T1000 (cell line): ENCODE measurements around the gene ZP1.
A peak's percentile ranks its signal among the peaks of the same experiment; 100 is the strongest.

ENCODE experiments used
- DNase-seq: peaks from one replicate; lab custom pipeline; 2025; ENCODE audit warnings: mixed read lengths; lab: John Stamatoyannopoulos, UW

Gene ZP1

DNA sequence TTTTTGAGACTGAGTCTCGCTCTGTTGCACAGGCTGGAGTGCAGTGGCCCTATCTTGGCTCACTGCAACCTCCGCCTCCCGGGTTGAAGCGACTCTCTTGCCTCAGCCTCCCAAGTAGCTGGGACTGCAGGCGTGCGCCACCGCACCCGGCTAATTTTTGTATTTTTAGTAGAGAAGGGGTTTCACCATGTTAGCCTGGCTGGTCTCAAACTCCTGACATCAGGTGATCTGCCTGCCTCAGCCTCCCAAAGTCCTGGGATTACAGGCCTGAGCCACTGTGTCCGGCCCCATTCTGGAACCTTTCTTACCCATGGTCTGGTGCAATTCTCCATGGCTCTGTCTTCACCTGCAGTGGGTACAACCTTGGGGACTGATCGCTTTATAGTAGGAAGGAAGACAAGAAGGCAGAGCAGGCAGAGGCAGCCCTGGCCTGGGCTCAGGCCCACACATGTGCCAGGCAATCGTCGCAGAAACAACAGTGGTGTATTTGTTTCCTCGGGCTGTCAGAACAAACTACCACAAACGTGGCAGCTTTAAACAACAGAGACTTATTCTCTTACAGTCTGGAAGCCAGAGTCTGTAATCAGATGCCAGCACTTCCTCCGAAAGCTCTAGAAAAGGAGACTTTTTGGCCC is 7.6 kb upstream of the ZP1 start:
- DNase-seq, result no peak

DNA sequence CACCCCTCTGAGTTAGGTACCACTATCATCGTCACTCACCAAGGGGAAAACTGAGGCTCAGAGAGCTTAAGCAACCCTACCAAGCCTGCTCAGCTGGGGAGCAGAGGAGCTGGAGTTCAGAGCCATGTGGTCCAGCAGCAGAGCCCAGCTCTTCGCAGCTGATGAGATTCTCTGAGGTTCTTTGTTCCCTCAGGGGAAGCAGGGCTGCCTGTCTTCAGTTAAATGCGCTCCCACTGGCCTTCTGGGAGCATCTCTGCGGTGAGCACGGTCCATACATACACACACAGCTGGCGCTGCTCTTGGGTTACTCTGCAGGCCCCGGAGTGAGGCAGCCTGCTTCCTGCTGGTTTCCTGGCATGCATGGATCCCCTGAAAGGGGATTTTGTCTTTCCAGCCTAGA is 6.4 kb upstream of the ZP1 start:
- no peak for DNase-seq

DNA sequence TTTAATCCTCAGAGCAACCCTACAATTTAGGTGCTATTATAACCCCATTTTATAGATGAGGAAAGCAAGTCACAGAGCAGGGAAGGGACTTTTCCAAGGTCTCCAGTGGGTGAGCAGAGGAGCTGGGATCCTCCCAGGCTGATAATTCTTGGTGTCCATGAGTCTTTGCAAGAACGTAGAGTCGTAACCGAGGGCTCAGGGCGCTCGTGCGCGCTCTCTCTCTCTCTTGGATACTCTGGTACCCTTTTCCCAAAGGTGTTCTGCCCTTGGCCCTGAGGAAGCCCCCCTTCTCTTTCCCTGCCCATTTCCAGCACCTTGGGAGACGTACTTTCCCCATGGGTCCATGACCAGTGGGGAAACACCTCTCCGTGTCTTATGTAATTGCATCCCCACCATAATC is 5.2 kb upstream of the ZP1 start:
- no peak for DNase-seq

DNA sequence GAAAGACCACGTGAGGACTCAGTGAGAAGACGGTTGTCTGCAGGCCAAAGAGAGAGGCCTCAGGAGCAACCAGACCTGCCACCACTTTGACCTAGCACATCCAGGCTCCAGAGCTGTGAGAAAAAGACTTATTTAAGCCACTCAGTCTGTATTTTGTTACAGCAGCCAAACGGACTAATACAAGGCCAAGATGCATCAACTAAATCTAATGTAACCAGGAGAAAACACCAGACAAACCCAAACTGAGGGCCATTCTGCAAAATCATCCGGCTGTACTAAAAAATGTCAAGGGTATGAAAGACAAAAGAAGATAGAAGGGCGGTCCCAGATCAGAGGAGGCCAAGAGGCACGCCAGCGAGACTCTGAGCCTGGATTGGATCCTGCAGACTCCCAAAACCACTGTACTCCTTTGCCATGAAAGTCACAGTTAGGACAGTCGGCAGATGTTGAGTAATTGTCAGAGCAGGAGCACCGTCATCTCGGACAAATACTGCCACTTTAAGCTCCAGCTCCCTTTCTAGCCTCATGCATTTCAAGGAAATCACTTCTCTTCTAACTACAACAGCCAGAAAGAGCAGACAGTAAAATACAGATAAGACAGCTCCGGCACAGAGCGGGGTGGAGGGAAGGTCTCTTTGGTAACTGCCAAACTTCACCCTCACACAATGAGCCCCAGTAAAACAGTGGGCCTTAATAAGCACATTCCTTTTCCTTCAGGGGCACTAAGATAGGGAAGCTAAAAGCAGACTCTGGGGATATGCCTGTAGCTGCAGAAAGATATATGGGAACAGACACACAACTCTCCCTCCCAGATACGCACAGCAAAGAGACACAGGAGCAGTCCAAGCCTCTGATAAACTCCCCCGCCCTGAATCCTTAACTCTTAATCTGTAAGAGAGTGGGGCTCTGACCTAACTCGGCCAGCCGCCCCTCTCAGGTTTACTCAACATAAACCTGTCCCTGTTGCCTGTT is 3.5 kb upstream of the ZP1 start:
- DNase-seq, result no peak

DNA sequence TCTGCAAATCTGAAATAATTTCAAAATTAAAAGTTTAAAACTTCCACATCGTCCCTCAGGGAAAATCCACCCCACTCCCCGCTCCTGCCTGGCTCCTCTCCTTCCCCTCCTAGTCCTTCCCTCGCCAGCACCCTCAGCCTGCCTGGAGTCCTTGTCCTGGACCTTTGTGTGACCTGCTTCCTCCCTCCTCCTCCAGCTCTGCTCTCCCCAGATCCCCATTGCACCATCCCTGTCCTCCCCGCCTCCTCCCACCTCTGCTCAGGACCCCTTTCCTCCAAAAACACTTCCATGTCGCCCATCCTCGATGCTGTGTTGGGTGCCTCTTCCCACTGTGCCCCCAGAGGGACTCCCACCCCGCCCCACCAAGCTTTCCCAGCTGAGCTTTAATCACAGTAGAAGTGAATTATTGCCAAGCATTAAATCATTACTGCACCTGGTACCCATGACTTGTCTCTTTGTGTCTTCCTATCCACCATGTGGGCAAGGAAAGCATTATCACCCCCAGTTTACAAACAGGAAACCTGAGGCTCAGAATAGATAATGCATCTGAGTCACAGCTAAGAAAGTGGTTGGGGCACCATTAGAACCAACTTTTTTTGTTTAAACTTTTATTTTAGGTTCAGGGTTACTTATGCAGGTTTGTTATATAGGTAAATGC is 2.4 kb upstream of the ZP1 start:
- DNase-seq, result no peak

DNA sequence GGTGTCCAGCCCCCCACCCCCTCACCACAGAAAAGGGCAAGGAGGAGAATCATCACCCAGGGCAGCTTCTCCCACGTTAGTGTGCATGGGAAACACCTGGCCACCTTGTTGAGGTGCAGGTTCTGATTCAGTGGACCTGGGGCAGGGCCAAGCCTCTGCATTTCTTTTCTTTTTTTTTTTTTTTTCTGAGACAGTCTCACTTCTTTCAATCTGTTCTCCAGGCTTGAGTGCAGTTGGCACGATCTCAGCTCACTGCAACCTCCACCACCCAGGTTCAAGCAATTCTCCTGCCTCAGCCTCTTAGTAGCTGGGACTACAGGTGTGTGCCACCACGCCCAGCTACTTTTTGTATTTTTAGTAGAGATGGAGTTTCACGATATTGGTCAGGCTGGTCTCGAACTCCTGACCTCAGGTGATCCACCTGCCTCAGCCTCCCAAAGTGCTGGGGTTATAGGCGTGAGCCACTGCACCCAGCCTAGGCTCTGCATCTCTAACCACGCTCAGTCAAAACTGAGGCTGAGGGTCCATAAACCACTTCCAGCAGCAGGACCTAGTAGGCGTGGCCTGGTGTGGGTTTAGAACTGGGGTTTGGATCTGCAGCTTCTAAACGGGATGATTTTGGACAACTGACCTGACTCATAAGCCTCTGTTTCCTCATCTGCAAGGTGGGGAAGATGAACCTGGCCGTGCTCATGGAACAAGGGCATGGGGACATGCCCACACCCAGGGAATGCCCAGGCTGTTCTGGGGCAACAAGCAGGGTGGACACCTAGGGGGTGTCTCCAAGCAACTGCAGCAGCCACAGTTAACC is 734 bp downstream of the ZP1 start:
- DNase-seq, result no peak

DNA sequence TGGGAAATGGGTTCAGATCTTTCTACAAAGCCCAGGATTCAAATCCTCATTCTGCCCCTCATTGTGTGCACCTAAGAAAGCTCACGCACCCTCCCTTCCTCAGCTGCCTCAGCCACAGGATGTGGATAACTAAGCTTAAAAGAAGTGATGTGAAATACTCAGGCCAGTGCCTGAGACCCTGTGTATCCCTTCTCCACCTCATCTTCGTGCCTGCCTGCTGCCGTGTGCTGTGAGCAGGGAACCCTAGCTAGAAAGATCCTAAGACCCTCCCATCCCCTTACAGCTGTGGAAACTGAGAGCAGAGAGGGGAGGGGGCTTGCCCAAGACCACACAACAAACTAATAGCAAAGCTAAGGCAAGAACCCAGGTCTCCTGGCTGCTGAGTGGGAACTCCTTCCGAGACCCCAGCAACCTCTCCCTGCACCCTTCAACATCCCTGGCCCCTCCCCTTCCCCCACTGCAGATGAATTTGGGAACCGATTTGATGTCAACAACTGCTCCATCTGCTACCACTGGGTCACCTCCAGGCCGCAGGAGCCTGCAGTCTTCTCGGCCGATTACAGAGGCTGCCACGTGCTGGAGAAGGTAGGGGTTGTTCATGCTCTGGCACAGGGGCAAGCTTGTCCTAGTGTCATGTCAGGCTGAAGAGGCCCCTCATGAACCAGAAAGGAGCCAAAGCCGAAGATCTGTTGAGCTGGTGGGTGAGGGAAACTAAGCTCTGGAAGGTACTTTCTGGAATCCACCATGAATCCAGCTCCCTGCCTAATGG is 1.5 kb downstream of the ZP1 start:
- DNase-seq, result no peak

DNA sequence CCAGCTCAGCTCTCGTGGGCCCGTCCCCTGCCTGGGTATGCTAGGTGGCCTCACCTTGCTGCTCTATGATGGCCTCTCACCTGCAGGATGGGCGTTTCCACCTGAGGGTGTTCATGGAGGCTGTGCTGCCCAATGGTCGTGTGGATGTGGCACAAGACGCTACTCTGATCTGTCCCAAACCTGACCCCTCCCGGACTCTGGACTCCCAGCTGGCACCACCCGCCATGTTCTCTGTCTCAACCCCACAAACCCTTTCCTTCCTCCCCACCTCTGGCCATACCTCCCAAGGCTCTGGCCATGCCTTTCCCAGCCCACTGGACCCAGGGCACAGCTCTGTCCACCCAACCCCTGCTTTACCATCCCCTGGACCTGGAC is 2.1 kb downstream of the ZP1 start:
- no peak for DNase-seq

DNA sequence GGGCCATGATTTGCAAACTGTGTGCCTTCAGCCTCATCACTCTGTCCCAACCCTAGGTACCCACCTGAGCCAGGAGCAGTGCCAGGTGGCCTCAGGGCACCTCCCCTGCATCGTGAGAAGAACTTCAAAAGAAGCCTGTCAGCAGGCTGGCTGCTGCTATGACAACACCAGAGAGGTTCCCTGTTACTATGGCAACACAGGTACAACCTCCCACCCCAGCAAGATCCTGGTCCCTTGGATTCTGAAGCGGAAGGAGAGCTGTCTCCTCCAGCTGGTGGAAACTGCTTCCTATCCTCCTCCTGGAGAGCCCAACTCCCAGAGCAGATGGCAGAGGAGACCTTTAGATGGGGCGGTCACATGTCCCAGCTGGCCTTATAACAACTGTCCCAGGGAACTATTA is 2.9 kb downstream of the ZP1 start:
- no peak for DNase-seq

DNA sequence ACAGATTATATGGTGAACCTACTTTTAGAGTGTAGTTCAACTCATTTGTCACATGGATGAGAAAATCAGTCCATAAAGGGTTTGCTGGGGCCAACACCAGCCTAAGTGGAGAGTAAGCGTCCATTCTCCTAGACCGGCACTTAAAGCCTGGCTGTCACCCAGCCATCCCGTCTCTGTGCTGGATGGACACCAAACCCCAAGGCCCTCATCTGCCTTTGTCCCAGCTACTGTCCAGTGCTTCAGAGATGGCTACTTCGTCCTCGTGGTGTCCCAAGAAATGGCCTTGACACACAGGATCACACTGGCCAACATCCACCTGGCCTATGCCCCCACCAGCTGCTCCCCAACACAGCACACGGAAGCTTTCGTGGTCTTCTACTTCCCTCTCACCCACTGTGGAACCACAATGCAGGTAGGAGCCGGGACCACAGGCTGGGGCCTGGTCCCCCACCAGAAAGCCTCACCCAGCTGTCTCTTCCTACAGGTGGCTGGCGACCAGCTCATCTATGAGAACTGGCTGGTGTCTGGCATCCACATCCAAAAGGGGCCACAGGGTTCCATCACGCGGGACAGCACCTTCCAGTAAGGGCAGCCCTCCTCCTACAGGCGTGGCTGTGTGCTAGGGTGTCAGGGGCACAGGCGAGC is 3.5 kb downstream of the ZP1 start:
- DNase-seq, result no peak

DNA sequence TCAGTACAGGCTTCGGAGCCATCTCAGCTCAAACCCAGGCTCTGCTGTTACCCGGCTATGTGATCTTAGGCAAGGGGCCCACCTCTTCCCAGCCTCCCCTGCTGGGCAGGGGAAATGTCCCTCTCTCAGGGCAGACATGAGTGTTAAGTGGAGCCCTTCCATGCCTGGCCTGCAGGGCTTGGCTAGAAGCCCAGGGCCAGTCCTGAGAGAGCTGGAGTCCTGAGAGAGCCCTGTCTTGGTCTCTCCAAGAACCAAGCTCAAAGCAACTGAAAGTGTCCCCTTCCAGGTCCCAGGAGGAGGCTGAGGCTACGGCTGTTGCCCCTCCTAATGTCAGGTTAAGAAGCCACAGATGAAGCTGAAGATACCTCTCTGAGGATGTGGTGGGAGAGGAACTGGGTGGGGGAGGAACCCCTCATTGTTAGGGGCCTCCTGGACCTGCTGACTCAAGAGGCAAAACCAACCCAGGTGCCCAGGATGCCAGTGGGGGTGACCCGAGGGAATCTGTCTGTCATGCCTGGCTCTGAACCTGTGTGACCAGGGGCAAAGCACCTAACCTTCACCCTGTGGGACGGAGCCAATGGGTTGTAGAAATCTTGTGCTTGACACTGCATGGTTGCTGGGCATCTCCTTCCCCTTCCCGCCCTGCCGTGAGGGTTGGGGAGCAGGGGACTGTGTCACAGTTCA is 4.2 kb downstream of the ZP1 start:
- DNase-seq, result no peak

DNA sequence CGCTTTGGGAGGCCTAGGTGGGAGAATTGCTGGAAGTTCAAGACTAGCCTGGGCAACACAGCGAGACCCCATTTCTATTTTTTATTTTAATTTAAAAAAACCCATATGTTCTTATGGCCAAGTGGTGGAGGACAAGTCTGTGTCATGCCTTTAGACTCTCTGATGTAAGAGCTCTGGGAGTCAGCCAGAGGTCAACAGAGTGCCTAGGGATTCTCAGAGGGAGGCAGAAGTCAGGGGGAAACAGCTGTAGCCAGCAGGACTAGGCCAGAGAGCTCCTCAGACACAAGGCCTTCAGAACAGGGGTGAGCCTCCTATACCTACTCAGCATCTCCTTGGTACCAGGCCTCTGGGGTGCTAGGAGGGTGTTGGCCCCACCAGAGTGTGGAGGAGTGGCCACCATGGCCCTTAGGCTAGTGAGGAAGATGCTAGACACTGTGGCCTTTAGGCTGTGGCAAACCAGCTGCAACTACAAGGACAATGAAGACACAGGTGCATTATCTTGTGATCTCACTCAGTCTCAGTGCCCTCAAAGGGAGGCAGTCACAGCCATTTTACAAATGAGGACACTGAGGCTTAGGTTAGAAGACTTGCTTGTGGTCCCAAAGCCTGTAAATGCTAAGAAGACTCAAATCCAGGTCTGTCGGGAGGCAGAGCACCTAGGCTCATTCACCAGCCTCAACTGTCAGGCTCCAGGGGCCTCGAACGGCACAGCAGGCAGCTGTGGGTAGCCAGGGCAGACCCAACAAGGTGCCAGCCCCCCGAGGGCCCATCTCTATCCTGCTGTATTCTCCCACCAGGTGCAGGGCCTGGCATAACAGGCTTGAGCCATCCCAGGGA is 5.0 kb downstream of the ZP1 start:
- DNase-seq, result no peak

DNA sequence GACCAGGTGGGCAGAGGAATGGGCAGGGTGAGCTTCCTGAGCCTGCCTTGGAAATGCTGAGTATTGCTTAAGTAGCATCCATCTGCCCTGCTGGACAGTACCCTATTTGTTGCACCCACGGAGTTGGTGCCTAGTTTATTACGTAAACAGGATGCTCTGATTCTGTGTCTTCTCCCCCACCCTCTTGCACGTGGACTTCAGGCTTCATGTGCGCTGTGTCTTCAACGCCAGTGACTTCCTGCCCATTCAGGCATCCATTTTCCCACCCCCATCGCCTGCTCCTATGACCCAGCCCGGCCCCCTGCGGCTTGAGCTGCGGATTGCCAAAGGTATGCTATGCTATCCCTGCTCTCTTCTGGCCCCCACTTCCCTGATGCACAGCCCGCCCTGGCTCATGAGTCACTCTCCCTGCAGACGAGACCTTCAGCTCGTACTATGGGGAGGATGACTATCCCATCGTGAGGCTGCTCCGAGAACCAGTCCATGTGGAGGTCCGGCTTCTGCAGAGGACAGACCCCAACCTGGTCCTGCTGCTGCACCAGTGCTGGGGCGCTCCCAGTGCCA is 5.7 kb downstream of the ZP1 start:
- peak; percentile 83 for DNase-seq

DNA sequence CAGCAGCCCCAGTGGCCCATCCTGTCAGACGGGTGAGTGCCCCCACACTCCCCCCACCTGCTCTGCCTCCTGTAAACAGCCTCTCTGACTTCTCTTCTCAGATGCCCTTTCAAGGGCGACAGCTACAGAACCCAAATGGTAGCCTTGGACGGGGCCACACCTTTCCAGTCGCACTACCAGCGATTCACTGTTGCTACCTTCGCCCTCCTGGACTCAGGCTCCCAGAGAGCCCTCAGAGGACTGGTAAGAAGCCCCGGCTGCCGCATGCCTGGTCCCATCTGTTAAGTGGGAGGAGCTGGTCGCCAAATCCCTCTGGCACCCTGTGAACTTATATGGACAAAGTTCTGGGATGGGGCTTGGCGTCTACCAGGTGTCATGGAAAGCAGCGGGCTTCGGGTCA is 6.2 kb downstream of the ZP1 start:
- no peak for DNase-seq

DNA sequence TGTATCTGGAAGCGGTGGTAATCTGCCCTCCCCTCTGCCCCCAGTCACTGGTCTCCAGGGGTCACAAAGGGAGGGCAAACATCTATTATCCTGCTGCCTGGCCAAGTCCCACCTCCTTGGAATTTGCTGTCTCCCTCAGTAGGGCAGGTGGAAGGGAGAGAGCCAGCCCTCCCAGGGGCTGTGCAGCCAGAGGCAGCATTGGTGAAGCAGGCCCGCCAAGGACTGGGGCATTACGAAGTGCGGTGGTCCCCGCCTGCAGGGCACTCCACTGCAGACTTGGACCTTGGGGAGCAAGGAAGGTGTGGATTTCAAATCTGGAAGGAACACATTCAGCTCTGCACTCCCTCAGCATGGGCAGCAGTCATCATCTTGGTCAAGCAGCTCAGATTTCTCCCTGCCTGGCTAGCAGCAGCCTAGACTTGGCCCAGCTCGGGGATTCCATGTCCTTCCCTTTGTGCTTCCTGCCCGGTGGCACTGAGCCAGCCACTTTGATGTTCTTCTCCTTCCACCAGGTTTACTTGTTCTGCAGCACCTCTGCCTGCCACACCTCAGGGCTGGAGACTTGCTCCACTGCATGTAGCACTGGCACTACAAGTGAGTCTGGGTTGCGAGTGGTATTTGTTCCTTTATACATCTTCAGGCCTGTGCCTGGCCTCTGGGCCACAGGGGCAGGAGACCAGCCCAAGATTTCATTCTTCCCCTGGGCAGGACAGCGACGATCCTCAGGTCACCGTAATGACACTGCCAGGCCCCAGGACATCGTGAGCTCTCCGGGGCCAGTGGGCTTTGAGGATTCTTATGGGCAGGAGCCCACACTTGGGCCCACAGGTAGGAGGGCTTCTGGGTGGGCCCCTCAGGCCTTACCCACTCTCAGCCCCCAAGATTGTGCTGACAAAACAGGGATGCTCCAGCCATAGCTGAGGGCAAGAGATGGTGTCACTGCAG is 7.4 kb downstream of the ZP1 start:
- no peak for DNase-seq

DNA sequence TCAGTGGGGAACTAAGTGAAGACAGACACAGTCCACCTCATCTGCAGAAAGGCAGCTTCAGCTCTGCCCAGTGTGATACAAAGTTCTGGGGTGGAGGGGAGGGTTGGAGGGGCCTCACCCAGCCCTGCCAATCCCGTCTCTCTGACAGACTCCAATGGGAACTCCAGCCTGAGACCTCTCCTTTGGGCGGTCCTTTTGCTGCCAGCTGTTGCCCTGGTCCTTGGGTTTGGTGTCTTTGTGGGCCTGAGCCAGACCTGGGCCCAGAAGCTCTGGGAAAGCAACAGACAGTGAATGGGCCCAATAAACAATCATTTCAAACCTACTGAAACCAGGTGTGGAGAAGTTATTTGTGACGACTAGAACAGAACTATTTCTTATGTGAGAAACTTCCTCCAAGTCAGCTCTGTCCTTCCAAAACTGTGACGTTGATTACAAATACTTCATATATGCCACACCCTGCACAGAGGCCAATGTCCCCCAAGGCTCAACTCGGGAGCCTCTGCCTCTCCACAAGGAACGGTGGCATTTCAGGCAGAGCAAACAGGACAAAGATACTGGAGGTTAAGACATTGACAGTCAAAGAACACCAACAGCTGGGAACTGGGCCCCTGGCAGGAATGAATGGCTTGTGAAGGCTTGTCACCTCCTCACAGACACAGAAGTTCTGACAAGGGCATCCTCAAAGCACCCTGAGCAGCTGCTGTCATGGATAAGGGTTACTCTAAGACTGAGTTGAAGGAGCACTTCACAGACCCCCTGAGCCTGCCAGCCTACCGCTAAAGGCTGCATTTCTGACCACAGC is 8.2 kb downstream of the ZP1 start:
- DNase-seq, result no peak

DNA sequence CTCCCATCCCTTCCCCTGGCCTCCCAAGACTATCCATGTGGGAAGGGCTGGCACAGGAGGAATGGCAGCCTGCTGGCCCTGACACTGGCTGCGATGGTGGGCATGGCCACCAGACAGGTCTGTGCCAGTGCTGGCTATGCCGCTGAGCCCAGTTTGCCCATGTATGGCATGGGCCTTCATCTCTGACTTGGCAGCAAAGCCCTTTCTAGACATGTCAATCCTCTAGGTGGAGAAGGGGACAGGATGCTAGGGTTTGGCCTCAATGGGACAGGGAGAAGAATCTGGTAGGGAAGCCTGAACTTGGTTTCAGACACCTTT is 8.8 kb downstream of the ZP1 start:
- no peak for DNase-seq
